Ammon's horn (tissue), 1 donor: ENCODE data around the gene DCDC2.
A peak's percentile ranks its signal among the peaks of the same experiment; 100 is the strongest.
"Not testable (repeated sequence)": the region's sequence is repeated elsewhere in the genome, so short reads cannot be mapped to it uniquely, and the experiment has no call there.

Source experiments
- DNase-seq: peaks from one replicate; pipeline ENCODE4 v3.0.0-alpha.2; 2016; ENCODE audit warnings: low spot score

Gene DCDC2

DNA sequence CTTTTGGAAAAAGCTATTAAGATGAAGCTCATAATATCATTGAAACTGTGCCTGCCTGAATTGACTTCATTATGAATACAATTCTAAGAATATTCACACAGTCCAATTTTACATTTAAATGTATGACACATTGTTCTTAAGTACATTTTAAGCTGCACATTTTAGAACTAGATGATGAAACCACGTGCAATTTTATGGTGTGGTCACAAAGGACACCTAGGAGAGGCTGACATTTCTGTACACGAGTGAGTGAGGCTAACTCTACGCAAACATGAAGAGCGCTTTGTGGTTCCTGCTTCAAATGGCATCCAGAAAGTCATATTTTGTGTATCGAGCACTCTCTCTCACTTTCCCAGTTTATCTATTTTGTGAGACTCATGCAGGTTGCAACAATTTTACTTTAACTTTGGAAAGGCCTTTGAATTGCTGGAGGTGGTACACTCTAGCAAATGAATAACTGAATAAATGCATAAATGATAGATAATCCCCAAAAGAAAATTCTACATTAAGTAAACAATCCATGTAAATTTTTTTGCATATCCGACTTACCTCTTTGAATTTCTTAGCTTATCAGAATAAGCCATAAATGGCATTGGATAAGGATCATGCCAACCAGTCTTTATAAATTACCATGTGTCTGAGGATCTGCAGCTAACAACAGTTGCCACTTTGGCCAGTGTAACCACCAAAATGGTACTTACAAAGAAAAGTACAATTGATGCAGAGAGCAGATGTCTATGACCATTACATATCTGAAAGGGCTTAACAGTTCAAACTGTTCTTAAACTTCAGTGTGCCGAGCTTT is 134.5 kb downstream of the DCDC2 start:
- DNase-seq: no peak

- DNase-seq: no peak
Measured at GRCh38 chr6:24219670-24220069, 138.2 kb downstream of the DCDC2 start.

GRCh38 chr6:24214984-24215383 is 142.9 kb downstream of the DCDC2 start:
- no peak for DNase-seq

DNA sequence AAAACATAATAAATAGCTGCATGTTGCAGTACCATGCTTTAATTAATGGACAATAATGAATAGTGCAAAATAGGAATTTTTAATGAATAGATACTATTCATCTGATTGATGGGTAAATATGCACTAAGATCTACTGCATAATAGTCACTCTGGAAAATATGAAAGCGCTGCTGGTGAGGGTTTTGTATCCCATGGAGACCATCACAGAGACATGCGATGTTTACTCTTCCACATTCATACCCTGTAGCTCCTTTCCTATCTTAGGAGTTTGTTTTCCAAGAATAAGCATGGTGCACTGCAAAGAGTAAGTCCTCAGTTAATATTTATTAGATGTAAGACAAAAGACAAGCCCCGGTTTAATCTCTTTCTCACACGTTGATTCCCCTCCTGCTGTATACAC is 150.4 kb downstream of the DCDC2 start:
- no peak for DNase-seq

DNA sequence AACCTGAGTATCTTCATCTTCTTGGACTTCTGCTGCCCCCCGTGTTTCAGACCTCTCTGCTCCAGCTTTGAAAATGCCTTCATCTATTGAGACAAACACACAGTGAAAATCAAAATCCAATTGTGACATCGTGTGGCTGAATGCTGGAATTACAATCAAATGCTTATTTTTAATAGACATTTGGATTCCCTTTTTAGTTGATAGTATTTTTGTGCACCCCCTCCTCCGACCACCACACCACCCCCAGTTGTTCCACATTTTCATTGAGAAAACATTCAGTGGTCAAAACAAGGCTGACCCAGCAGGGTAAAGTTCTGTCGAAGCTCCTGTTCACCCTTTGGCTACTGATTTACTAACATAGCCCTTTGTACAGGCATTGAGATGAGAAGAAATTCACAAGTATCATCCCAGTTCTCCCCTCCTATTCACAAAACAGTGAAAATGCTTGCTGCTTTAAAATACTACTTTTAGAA is 152.8 kb downstream of the DCDC2 start:
- DNase-seq: peak; percentile 58

DNA sequence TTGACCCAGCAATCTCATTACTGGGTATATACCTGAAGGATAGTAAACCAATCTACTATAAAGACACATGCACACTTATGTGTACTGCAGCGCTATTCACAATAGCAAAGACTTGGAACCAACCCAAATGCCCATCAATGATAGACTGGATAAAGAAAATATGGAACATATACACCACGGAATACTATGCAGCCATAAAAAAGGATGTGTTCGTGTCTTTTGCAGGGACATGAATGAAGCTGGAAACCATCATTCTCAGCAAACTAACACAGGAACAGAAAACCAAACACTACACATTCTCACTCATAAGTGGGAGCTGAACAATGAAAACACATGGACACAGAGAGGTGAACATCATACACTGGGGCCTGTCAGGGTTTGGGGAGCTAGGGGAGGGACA is 153.7 kb downstream of the DCDC2 start:
- not testable (repeated sequence) for DNase-seq

GRCh38 chr6:24197892-24198291 is 160.0 kb downstream of the DCDC2 start:
- DNase-seq: no peak

DNA sequence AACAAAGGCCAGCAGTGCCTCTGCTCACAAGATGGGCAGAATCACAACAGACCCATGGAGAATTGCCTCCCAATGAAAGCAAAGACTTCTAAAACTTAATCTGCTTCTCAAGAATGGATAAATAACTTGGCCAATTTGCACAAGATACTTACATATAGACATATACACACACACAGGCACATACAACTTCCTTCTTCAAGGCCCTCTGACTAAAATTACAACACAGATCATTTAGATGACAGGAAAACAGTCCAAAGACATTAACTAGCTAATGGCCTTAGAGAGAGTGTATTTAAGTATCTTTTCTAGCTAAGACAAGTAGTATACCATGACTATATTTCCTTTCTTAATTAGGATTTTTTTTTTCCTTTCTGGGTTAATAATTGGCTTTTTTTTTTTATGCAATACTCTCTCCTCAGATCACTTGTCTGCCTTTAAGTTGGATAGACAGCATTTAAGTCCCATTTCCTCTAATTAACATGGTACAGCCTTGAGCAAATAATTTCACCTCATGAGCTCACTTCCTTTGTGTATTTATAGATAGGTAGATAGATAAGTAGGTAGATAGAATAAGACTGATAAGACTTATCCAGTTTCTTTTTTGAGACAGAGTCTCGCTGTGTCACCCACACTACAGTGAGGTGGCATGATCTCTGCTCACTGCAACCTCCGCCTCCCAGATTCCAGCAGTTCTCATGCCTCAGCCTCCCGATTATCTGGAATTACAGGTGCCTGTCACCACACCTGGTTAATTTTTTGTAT is 161.8 kb downstream of the DCDC2 start:
- no peak for DNase-seq

DNA sequence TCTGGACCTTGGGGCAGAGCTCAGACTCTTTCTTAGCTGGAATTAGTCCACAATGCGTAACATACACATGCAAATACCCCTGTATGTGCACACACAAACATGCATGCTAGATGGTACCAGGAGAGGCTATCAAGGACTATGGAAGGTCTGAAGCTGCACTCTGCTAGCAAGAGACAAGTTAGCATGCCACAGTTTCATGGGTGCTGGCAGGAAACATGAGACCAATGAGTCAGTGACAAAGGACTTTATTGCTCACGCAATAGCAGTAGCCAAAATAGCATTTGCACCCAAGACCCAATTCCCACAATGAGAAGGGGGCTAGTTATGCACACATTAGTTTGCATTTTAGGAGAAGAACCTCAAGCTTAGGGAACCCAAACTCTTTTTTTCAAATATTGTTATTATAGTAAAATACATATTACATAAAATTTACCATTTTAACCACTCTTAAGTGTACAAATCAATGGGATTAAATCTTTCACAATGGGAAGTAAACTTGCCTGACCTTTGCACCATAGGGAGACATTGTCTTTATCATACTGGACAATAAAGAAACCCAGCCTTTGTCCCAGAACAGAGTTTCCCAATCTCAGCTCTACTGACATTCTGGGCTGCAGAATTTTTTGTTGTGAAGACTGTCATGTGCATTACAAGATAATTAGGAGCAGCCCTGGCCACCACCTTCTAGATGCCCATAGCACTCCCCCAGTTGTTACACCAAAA is 162.7 kb downstream of the DCDC2 start:
- no peak for DNase-seq

GRCh38 chr6:24193364-24193763 is 164.5 kb downstream of the DCDC2 start:
- no peak for DNase-seq

DNA sequence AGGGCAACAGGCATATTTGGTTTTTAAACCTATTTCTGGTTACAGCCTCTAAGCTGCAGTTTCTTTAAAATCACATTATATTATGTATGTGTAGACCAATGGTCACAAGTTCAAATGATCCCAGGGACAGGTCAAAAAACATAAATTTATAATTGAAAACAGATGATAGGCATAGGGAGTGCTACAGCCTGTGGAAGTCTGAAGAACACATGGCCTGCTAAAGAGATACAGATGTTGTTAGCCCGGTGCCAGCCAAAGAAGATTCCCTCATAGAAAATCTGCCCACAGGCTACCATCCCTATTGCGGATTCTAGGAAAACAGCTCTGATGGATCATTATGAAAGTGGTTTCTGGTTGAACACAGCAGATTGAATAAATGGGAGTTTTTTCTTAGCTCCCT is 166.5 kb downstream of the DCDC2 start:
- DNase-seq: no peak

- DNase-seq: no peak
Measured at GRCh38 chr6:24188578-24189080, 169.2 kb downstream of the DCDC2 start.

DNA sequence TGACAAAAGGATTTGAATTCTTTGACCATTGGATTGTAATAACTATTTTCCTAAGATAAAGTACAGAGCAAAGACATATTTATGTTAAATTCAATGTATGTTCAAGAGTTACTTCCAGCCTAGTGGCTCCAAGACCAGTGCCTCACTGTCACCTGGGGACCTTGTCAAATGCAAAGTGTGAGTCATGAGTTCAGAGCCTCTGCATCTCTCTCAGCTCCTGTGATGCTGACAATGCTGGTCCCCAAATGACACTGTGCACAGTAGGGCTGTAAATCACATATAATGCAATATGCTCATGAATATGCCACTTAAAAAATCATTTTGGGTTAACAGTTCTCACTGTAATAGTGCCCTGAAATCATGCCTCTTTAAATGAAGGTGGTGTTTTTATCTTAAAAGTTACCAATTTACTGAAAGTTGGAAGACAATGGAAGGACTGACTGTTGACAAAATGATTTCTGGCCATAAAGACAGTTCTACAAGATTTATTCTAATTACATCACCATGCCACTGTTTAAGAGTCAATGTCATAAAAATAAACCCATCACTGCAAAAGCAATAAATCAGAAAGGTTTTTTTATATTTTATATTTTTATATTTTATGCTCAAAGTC is 169.8 kb downstream of the DCDC2 start:
- DNase-seq: no peak

GRCh38 chr6:24186349-24186748 is 171.5 kb downstream of the DCDC2 start:
- DNase-seq: no peak

DNA sequence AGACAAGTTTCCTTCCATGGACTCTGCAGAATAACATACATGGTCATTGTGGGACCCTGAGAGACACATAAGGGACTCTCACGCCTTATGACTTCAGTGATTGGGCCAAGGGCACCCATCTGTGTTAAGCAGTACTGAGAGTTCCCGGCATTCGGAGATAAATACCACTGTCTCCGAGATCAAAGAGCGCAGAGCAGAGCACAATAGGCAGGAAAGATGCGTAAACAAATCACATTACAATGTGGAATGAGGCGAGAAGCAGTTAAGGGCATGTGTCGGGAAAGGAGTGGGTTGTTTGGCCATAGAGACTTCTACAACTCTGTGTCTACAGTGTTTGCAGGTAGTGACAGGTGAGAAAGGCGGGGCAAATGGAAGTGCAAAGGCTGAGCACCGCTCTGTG is 174.3 kb downstream of the DCDC2 start:
- DNase-seq: no peak

GRCh38 chr6:24157886-24158285 is 200.0 kb downstream of the DCDC2 start:
- DNase-seq: no peak

- no peak for DNase-seq
Measured at GRCh38 chr6:24154121-24154520, 203.7 kb downstream of the DCDC2 start.

GRCh38 chr6:24152014-24152413 is 205.8 kb downstream of the DCDC2 start:
- no peak for DNase-seq

GRCh38 chr6:24149836-24150235 is 208.0 kb downstream of the DCDC2 start:
- DNase-seq: no peak

- DNase-seq: no peak
Measured at GRCh38 chr6:24149296-24149695, 208.6 kb downstream of the DCDC2 start.

GRCh38 chr6:24148684-24149083 is 209.2 kb downstream of the DCDC2 start:
- DNase-seq: no peak

GRCh38 chr6:24148154-24148570 is 209.7 kb downstream of the DCDC2 start:
- no peak for DNase-seq
